HEK293 (cell line): ENCODE results near the gene LIPE.

Experiments
- MEIS1 ChIP-seq: sonication (generic); formaldehyde crosslinking; IDR thresholded peaks from 2 replicates; pipeline ENCODE4 v1.8.1; 2022; ENCODE audit warnings: missing genetic modification reagents, mild to moderate bottlenecking, borderline replicate concordance
- ZNF302 ChIP-seq: fragments of 450-650 bp; formaldehyde crosslinking; IDR thresholded peaks from 2 replicates; pipeline ENCODE4 v1.5.1; 2016; ENCODE audit warnings: missing biosample characterization, missing genetic modification characterization, low read depth
- ZNF404 ChIP-seq: fragments of 450-650 bp; formaldehyde crosslinking; IDR thresholded peaks from 2 replicates; pipeline ENCODE4 v1.5.1; 2017; ENCODE audit warnings: missing biosample characterization, missing genetic modification characterization
- ZNF48 ChIP-seq: fragments of 450-650 bp; formaldehyde crosslinking; IDR thresholded peaks from 2 replicates; pipeline ENCODE4 v1.5.1; 2016; ENCODE audit warnings: missing biosample characterization, missing genetic modification characterization
- ZNF558 ChIP-seq: fragments of 450-650 bp; formaldehyde crosslinking; IDR thresholded peaks from 2 replicates; pipeline ENCODE4 v1.5.1; 2016; ENCODE audit warnings: missing biosample characterization, missing genetic modification characterization
- TF ChIP-seq, protein P1 (sequence below): fragments of 450-650 bp; formaldehyde crosslinking; IDR thresholded peaks from 2 replicates; pipeline ENCODE4 v1.5.1; 2016; ENCODE audit warnings: missing biosample characterization, missing genetic modification characterization, borderline replicate concordance
- TF ChIP-seq, protein P2 (sequence below): fragments of 450-650 bp; formaldehyde crosslinking; IDR thresholded peaks from 2 replicates; pipeline ENCODE4 v1.5.1; 2016; ENCODE audit warnings: missing biosample characterization, missing genetic modification characterization
- TF ChIP-seq, protein P3 (sequence below): fragments of 450-650 bp; formaldehyde crosslinking; conservative IDR thresholded peaks from 2 replicates; pipeline ENCODE4 v1.5.1; 2016; ENCODE audit warnings: low read depth, missing biosample characterization, missing genetic modification characterization
- TF ChIP-seq, protein P4 (sequence below): fragments of 450-650 bp; formaldehyde crosslinking; IDR thresholded peaks from 2 replicates; pipeline ENCODE4 v1.5.1; 2016; ENCODE audit warnings: missing biosample characterization, missing genetic modification characterization
- TF ChIP-seq, protein P5 (sequence below): fragments of 450-650 bp; formaldehyde crosslinking; IDR thresholded peaks from 2 replicates; pipeline ENCODE4 v1.5.1; 2016; ENCODE audit warnings: missing biosample characterization, missing genetic modification characterization
- TF ChIP-seq, protein P6 (sequence below): fragments of 450-650 bp; formaldehyde crosslinking; conservative IDR thresholded peaks from 2 replicates; pipeline ENCODE4 v1.5.1; 2016; ENCODE audit warnings: low read depth, missing biosample characterization, missing genetic modification characterization
- TF ChIP-seq, protein P7 (sequence below): fragments of 450-650 bp; formaldehyde crosslinking; IDR thresholded peaks from 2 replicates; pipeline ENCODE4 v1.5.1; 2016; ENCODE audit warnings: missing biosample characterization, missing genetic modification characterization
- TF ChIP-seq, protein P8 (sequence below): fragments of 450-650 bp; formaldehyde crosslinking; IDR thresholded peaks from 2 replicates; pipeline ENCODE4 v1.5.1; 2016; ENCODE audit warnings: missing biosample characterization, missing genetic modification characterization, borderline replicate concordance

The LIPE gene

DNA sequence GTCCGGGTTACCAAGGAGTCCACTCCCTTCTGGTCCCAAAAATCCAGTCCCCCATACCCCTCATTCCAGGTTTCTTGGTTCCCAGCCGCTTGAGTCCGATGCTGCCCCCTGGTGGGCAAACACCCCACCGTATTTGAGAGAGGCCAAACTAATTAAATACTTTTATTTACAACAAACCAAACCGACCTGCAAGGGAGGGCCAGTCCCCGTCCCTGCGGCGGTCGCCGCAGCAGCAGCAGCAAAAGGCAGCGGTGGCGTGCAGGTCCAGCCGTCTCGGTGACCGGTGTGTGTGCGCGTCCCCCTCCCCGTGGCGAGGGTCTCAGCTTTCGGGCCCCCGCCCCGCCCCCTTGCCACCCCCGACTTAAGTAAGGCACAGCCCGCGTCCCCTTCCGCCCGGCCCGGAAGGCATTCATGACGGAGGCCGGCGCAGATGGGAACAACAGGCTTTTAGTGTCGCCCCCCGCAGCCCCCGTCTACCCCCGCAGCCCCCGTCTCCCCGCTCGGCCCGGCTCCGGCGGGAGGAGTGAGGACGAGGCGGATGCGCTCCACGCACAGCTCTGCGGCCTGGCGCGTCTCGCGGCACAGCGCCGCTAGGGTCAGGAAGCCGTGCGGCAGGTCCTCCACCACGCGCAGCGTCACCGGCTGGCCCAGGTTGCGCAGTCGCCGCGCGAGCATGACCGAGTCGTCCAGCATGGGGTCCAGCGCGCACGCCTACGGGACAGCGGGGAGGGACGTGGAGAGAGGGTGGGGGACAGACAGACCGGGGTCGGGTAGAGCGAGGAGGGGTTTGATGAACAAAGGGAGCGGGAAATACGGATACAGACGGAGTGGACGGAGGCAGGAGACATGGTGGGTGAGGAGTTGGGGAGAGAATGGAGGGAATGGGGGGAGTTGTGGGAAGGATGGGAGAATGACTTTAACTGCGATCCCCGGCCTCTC lies 25.6 kb downstream of the LIPE start (continued):
- TF ChIP-seq, protein P1, sequence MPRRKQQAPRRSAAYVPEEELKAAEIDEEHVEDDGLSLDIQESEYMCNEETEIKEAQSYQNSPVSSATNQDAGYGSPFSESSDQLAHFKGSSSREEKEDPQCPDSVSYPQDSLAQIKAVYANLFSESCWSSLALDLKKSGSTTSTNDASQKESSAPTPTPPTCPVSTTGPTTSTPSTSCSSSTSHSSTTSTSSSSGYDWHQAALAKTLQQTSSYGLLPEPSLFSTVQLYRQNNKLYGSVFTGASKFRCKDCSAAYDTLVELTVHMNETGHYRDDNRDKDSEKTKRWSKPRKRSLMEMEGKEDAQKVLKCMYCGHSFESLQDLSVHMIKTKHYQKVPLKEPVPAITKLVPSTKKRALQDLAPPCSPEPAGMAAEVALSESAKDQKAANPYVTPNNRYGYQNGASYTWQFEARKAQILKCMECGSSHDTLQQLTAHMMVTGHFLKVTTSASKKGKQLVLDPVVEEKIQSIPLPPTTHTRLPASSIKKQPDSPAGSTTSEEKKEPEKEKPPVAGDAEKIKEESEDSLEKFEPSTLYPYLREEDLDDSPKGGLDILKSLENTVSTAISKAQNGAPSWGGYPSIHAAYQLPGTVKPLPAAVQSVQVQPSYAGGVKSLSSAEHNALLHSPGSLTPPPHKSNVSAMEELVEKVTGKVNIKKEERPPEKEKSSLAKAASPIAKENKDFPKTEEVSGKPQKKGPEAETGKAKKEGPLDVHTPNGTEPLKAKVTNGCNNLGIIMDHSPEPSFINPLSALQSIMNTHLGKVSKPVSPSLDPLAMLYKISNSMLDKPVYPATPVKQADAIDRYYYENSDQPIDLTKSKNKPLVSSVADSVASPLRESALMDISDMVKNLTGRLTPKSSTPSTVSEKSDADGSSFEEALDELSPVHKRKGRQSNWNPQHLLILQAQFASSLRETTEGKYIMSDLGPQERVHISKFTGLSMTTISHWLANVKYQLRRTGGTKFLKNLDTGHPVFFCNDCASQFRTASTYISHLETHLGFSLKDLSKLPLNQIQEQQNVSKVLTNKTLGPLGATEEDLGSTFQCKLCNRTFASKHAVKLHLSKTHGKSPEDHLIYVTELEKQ, result no peak
- TF ChIP-seq, protein P2, sequence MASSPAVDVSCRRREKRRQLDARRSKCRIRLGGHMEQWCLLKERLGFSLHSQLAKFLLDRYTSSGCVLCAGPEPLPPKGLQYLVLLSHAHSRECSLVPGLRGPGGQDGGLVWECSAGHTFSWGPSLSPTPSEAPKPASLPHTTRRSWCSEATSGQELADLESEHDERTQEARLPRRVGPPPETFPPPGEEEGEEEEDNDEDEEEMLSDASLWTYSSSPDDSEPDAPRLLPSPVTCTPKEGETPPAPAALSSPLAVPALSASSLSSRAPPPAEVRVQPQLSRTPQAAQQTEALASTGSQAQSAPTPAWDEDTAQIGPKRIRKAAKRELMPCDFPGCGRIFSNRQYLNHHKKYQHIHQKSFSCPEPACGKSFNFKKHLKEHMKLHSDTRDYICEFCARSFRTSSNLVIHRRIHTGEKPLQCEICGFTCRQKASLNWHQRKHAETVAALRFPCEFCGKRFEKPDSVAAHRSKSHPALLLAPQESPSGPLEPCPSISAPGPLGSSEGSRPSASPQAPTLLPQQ (tag by site-specific recombination), result 0 out of 2 replicates have a peak, but pooled peaks have one; percentile 19
- TF ChIP-seq, protein P3, sequence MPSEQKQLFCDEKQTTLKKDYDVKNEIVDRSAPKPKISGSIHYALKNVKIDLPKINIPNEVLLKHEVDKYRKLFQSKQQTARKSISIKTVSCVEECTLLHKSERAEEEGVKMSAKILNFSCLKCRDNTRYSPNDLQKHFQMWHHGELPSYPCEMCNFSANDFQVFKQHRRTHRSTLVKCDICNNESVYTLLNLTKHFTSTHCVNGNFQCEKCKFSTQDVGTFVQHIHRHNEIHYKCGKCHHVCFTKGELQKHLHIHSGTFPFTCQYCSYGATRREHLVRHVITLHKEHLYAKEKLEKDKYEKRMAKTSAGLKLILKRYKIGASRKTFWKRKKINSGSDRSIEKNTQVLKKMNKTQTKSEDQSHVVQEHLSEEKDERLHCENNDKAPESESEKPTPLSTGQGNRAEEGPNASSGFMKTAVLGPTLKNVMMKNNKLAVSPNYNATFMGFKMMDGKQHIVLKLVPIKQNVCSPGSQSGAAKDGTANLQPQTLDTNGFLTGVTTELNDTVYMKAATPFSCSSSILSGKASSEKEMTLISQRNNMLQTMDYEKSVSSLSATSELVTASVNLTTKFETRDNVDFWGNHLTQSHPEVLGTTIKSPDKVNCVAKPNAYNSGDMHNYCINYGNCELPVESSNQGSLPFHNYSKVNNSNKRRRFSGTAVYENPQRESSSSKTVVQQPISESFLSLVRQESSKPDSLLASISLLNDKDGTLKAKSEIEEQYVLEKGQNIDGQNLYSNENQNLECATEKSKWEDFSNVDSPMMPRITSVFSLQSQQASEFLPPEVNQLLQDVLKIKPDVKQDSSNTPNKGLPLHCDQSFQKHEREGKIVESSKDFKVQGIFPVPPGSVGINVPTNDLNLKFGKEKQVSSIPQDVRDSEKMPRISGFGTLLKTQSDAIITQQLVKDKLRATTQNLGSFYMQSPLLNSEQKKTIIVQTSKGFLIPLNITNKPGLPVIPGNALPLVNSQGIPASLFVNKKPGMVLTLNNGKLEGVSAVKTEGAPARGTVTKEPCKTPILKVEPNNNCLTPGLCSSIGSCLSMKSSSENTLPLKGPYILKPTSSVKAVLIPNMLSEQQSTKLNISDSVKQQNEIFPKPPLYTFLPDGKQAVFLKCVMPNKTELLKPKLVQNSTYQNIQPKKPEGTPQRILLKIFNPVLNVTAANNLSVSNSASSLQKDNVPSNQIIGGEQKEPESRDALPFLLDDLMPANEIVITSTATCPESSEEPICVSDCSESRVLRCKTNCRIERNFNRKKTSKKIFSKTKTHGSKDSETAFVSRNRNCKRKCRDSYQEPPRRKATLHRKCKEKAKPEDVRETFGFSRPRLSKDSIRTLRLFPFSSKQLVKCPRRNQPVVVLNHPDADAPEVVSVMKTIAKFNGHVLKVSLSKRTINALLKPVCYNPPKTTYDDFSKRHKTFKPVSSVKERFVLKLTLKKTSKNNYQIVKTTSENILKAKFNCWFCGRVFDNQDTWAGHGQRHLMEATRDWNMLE, result no peak
- no peak for TF ChIP-seq ZNF302 (tag by site-specific recombination)
- TF ChIP-seq, protein P4, sequence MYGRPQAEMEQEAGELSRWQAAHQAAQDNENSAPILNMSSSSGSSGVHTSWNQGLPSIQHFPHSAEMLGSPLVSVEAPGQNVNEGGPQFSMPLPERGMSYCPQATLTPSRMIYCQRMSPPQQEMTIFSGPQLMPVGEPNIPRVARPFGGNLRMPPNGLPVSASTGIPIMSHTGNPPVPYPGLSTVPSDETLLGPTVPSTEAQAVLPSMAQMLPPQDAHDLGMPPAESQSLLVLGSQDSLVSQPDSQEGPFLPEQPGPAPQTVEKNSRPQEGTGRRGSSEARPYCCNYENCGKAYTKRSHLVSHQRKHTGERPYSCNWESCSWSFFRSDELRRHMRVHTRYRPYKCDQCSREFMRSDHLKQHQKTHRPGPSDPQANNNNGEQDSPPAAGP (tag by site-specific recombination), result no peak
- TF ChIP-seq, protein P5, sequence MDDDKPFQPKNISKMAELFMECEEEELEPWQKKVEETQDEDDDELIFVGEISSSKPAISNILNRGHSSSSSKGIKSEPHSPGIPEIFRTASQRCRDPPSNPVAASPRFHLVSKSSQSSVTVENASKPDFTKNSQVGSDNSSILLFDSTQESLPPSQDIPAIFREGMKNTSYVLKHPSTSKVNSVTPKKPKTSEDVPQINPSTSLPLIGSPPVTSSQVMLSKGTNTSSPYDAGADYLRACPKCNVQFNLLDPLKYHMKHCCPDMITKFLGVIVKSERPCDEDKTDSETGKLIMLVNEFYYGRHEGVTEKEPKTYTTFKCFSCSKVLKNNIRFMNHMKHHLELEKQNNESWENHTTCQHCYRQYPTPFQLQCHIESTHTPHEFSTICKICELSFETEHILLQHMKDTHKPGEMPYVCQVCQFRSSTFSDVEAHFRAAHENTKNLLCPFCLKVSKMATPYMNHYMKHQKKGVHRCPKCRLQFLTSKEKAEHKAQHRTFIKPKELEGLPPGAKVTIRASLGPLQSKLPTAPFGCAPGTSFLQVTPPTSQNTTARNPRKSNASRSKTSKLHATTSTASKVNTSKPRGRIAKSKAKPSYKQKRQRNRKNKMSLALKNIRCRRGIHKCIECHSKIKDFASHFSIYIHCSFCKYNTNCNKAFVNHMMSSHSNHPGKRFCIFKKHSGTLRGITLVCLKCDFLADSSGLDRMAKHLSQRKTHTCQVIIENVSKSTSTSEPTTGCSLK (tag by site-specific recombination), result no peak
- TF ChIP-seq, protein P6, sequence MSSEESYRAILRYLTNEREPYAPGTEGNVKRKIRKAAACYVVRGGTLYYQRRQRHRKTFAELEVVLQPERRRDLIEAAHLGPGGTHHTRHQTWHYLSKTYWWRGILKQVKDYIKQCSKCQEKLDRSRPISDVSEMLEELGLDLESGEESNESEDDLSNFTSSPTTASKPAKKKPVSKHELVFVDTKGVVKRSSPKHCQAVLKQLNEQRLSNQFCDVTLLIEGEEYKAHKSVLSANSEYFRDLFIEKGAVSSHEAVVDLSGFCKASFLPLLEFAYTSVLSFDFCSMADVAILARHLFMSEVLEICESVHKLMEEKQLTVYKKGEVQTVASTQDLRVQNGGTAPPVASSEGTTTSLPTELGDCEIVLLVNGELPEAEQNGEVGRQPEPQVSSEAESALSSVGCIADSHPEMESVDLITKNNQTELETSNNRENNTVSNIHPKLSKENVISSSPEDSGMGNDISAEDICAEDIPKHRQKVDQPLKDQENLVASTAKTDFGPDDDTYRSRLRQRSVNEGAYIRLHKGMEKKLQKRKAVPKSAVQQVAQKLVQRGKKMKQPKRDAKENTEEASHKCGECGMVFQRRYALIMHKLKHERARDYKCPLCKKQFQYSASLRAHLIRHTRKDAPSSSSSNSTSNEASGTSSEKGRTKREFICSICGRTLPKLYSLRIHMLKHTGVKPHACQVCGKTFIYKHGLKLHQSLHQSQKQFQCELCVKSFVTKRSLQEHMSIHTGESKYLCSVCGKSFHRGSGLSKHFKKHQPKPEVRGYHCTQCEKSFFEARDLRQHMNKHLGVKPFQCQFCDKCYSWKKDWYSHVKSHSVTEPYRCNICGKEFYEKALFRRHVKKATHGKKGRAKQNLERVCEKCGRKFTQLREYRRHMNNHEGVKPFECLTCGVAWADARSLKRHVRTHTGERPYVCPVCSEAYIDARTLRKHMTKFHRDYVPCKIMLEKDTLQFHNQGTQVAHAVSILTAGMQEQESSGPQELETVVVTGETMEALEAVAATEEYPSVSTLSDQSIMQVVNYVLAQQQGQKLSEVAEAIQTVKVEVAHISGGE, result peak; percentile 44; the same call in 1 of the 2 replicates
- no peak for TF ChIP-seq ZNF558 (tag by site-specific recombination)
- TF ChIP-seq ZNF48 (tag by site-specific recombination), result no peak
- TF ChIP-seq MEIS1 (CRISPR knock-in tag), result no peak
- no peak for TF ChIP-seq ZNF404 (tag by site-specific recombination)
- TF ChIP-seq, protein P7, sequence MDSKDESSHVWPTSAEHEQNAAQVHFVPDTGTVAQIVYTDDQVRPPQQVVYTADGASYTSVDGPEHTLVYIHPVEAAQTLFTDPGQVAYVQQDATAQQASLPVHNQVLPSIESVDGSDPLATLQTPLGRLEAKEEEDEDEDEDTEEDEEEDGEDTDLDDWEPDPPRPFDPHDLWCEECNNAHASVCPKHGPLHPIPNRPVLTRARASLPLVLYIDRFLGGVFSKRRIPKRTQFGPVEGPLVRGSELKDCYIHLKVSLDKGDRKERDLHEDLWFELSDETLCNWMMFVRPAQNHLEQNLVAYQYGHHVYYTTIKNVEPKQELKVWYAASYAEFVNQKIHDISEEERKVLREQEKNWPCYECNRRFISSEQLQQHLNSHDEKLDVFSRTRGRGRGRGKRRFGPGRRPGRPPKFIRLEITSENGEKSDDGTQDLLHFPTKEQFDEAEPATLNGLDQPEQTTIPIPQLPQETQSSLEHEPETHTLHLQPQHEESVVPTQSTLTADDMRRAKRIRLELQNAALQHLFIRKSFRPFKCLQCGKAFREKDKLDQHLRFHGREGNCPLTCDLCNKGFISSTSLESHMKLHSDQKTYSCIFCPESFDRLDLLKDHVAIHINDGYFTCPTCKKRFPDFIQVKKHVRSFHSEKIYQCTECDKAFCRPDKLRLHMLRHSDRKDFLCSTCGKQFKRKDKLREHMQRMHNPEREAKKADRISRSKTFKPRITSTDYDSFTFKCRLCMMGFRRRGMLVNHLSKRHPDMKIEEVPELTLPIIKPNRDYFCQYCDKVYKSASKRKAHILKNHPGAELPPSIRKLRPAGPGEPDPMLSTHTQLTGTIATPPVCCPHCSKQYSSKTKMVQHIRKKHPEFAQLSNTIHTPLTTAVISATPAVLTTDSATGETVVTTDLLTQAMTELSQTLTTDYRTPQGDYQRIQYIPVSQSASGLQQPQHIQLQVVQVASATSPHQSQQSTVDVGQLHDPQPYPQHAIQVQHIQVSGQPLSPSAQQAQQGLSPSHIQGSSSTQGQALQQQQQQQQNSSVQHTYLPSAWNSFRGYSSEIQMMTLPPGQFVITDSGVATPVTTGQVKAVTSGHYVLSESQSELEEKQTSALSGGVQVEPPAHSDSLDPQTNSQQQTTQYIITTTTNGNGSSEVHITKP (tag by site-specific recombination), result peak; percentile 43; the same call in 1 of the 2 replicates
- TF ChIP-seq, protein P8, sequence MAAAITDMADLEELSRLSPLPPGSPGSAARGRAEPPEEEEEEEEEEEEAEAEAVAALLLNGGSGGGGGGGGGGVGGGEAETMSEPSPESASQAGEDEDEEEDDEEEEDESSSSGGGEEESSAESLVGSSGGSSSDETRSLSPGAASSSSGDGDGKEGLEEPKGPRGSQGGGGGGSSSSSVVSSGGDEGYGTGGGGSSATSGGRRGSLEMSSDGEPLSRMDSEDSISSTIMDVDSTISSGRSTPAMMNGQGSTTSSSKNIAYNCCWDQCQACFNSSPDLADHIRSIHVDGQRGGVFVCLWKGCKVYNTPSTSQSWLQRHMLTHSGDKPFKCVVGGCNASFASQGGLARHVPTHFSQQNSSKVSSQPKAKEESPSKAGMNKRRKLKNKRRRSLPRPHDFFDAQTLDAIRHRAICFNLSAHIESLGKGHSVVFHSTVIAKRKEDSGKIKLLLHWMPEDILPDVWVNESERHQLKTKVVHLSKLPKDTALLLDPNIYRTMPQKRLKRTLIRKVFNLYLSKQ, result no peak
